ENCODE measurements around the gene RPS6KA5. TPM values are rescaled to one million over a fixed set of nuclear protein-coding genes. Genes with fewer than 3 reads are reported as not detected.

The RPS6KA5 gene
- total RNA-seq, 1 experiment from 2014 or later, result 11.0 TPM

- H3K27me3 ChIP-seq, result no peaks in the 10 kb centered on the region
- H3K4me3 ChIP-seq, result no peak overlapping the region
- H3K4me1 ChIP-seq, result no peaks in the 10 kb centered on the region
- peaks cover 7% of the 10 kb centered on the region; the same call in 1 of the 2 replicates for H3K9me3 ChIP-seq (replicated peaks)
- no peak for DNase-seq
- H3K36me3 ChIP-seq, result no peaks in the 10 kb centered on the region
- no peak overlapping the region for H3K27ac ChIP-seq
Measured at GRCh38 chr14:90938615-90939014, 121.8 kb downstream of the RPS6KA5 start.

- Histone ChIP-seq H3K27ac (no peak overlapping the region), H3K36me3 (no peaks in the 10 kb centered on the region), H3K9me3 (replicated peaks) (peaks cover 7% of the 10 kb centered on the region; the same call in 1 of the 2 replicates), H3K27me3 (no peaks in the 10 kb centered on the region), H3K4me3 (no peak overlapping the region), H3K4me1 (no peaks in the 10 kb centered on the region)
- DNase-seq, result no peak
Measured at GRCh38 chr14:90936757-90937440, 123.5 kb downstream of the RPS6KA5 start.

GRCh38 chr14:90924621-90925340 lies 135.7 kb downstream of the RPS6KA5 start:
- no peak overlapping the region for H3K27ac ChIP-seq
- H3K9me3 ChIP-seq (replicated peaks), result no peaks in the 10 kb centered on the region
- no peaks in the 10 kb centered on the region for H3K27me3 ChIP-seq
- no peak for DNase-seq
- no peak overlapping the region for H3K4me3 ChIP-seq
- peaks cover 5% of the 10 kb centered on the region; the same call in 1 of the 2 replicates for H3K36me3 ChIP-seq
- no peaks in the 10 kb centered on the region for H3K4me1 ChIP-seq

GRCh38 chr14:90922141-90922540 lies 138.3 kb downstream of the RPS6KA5 start:
- no peak overlapping the region for H3K27ac ChIP-seq
- DNase-seq, result no peak
- H3K27me3 ChIP-seq, result no peaks in the 10 kb centered on the region
- no peak overlapping the region for H3K4me3 ChIP-seq
- H3K36me3 ChIP-seq, result peaks cover 5% of the 10 kb centered on the region; the same call in 1 of the 2 replicates
- no peaks in the 10 kb centered on the region for H3K4me1 ChIP-seq
- H3K9me3 ChIP-seq (replicated peaks), result no peaks in the 10 kb centered on the region; the same call in 1 of the 2 replicates

- no peak for DNase-seq
- H3K9me3 ChIP-seq (replicated peaks), result no peaks in the 10 kb centered on the region
- no peak overlapping the region for H3K27ac ChIP-seq
- no peak overlapping the region for H3K4me3 ChIP-seq
- H3K27me3 ChIP-seq, result no peaks in the 10 kb centered on the region
- H3K36me3 ChIP-seq, result no peaks in the 10 kb centered on the region
- no peaks in the 10 kb centered on the region for H3K4me1 ChIP-seq
Measured at GRCh38 chr14:90911121-90911520, 149.3 kb downstream of the RPS6KA5 start.

- no peaks in the 10 kb centered on the region for H3K9me3 ChIP-seq (replicated peaks)
- no peaks in the 10 kb centered on the region for H3K36me3 ChIP-seq
- H3K4me3 ChIP-seq, result no peak overlapping the region
- no peak overlapping the region for H3K27ac ChIP-seq
- H3K27me3 ChIP-seq, result no peaks in the 10 kb centered on the region
- H3K4me1 ChIP-seq, result no peaks in the 10 kb centered on the region
- no peak for DNase-seq
Measured at GRCh38 chr14:90907178-90907577, 153.3 kb downstream of the RPS6KA5 start.

- no peak for DNase-seq
- no peak overlapping the region for H3K4me3 ChIP-seq
- H3K27me3 ChIP-seq, result no peaks in the 10 kb centered on the region
- H3K4me1 ChIP-seq, result no peaks in the 10 kb centered on the region
- no peaks in the 10 kb centered on the region for H3K9me3 ChIP-seq (replicated peaks)
- H3K27ac ChIP-seq, result no peak overlapping the region
- no peaks in the 10 kb centered on the region for H3K36me3 ChIP-seq
Measured at GRCh38 chr14:90905531-90905930, 154.9 kb downstream of the RPS6KA5 start.

GRCh38 chr14:90903101-90903500 lies 157.3 kb downstream of the RPS6KA5 start:
- Histone ChIP-seq H3K27me3 (no peaks in the 10 kb centered on the region), H3K27ac (no peak overlapping the region), H3K4me3 (no peak overlapping the region), H3K4me1 (no peaks in the 10 kb centered on the region), H3K36me3 (no peaks in the 10 kb centered on the region), H3K9me3 (replicated peaks) (no peaks in the 10 kb centered on the region)
- DNase-seq, result peak; percentile 44 to 76

GRCh38 chr14:90900476-90901083 lies 159.9 kb downstream of the RPS6KA5 start:
- H3K27ac ChIP-seq, result 0 out of 2 replicates have a peak overlapping the region, but pooled peaks have one; percentile 12
- H3K36me3 ChIP-seq, result no peaks in the 10 kb centered on the region
- no peaks in the 10 kb centered on the region for H3K27me3 ChIP-seq
- peak; percentile 9 to 60 for DNase-seq
- H3K9me3 ChIP-seq (replicated peaks), result no peaks in the 10 kb centered on the region
- no peaks in the 10 kb centered on the region for H3K4me1 ChIP-seq
- H3K4me3 ChIP-seq, result no peak overlapping the region

GRCh38 chr14:90897022-90897421 lies 163.4 kb downstream of the RPS6KA5 start:
- Histone ChIP-seq H3K4me3 (no peak overlapping the region), H3K4me1 (no peaks in the 10 kb centered on the region), H3K9me3 (replicated peaks) (no peaks in the 10 kb centered on the region), H3K36me3 (no peaks in the 10 kb centered on the region), H3K27me3 (no peaks in the 10 kb centered on the region), H3K27ac (no peak overlapping the region)
- DNase-seq, result no peak

GRCh38 chr14:90894241-90894640 lies 166.2 kb downstream of the RPS6KA5 start:
- Histone ChIP-seq H3K4me3 (no peak overlapping the region), H3K27ac (no peak overlapping the region), H3K36me3 (no peaks in the 10 kb centered on the region), H3K4me1 (no peaks in the 10 kb centered on the region), H3K9me3 (replicated peaks) (no peaks in the 10 kb centered on the region), H3K27me3 (no peaks in the 10 kb centered on the region)
- DNase-seq, result no peak

GRCh38 chr14:90893510-90893909 lies 166.9 kb downstream of the RPS6KA5 start:
- no peak for DNase-seq
- no peaks in the 10 kb centered on the region for H3K36me3 ChIP-seq
- H3K9me3 ChIP-seq (replicated peaks), result no peaks in the 10 kb centered on the region

GRCh38 chr14:90892970-90893369 lies 167.5 kb downstream of the RPS6KA5 start:
- Histone ChIP-seq H3K36me3 (peaks cover 2% of the 10 kb centered on the region; the same call in 1 of the 2 replicates), H3K4me1 (no peaks in the 10 kb centered on the region), H3K4me3 (no peak overlapping the region), H3K27me3 (no peaks in the 10 kb centered on the region), H3K27ac (no peak overlapping the region), H3K9me3 (replicated peaks) (no peaks in the 10 kb centered on the region)
- DNase-seq, result no peak

More at GRCh38 chr14:90893510-90893909, 166.9 kb downstream of the RPS6KA5 start:
- H3K4me3 ChIP-seq, result no peak overlapping the region
- H3K27ac ChIP-seq, result no peak overlapping the region
- H3K27me3 ChIP-seq, result no peaks in the 10 kb centered on the region
- H3K4me1 ChIP-seq, result no peaks in the 10 kb centered on the region

- Histone ChIP-seq H3K4me1 (peaks cover 4% of the 10 kb centered on the region; the same call in 1 of the 2 replicates), H3K9me3 (replicated peaks) (no peaks in the 10 kb centered on the region), H3K27me3 (no peaks in the 10 kb centered on the region), H3K27ac (no peak overlapping the region), H3K4me3 (no peak overlapping the region), H3K36me3 (peaks cover 2% of the 10 kb centered on the region; the same call in 1 of the 2 replicates)
- DNase-seq, result no peak
Measured at GRCh38 chr14:90891326-90891725, 169.1 kb downstream of the RPS6KA5 start.
